MCF 10A (cell line): Measurements from ENCODE around the gene LAMP1. TPM values are rescaled to one million over a fixed set of nuclear protein-coding genes. Genes with fewer than 3 reads are reported as not detected.
"Not testable (repeated sequence)": the region's sequence is repeated elsewhere in the genome, so short reads cannot be mapped to it uniquely, and the experiment has no call there.

Experiments
- Bru-seq: library from RNA; stranded (reverse); fragments of 400-500 nt; gene quantifications from one replicate; lab custom pipeline; 2021; lab: Mats Ljungman, UMichigan
- BruChase-seq, 2 experiments: library from RNA; stranded (reverse); fragments of 400-500 nt; gene quantifications; one replicate each; lab custom pipeline; 2021; lab: Mats Ljungman, UMichigan
- BruUV-seq: library from RNA; stranded (reverse); fragments of 400-500 nt; replicated peaks from 2 replicates; lab custom pipeline; 2021; lab: Mats Ljungman, UMichigan
- CTCF ChIA-PET: fragments of 300-600 bp; sonication (Branson Sonifier 250); formaldehyde crosslinking; extraction: SDS; loops from one replicate; lab custom pipeline; 2021; ENCODE audit warnings: antibody characterized with exemption, inconsistent platforms; lab: Yijun Ruan, JAX
- POLR2A ChIA-PET: fragments of 300-600, 350-650 bp; sonication (Branson Sonifier 250); formaldehyde crosslinking; extraction: SDS; loops from one replicate; lab custom pipeline; 2020; ENCODE audit warnings: antibody characterized with exemption, inconsistent platforms; lab: Yijun Ruan, JAX
- DNase-seq: peaks from one replicate; pipeline ENCODE4 v3.0.0-alpha.2; 2018; ENCODE audit not compliant: unreplicated experiment
- H3K27ac Mint-ChIP-seq: one replicate; pipeline ENCODE4 v1.8.0; 2022; ENCODE audit warnings: mild to moderate bottlenecking, low read depth, mixed read lengths; ENCODE audit not compliant: unreplicated experiment
- H3K27me3 Mint-ChIP-seq: one replicate; pipeline ENCODE4 v1.8.0; 2022; ENCODE audit warnings: mixed read lengths; ENCODE audit not compliant: insufficient read depth, unreplicated experiment
- H3K36me3 Mint-ChIP-seq: one replicate; pipeline ENCODE4 v1.8.0; 2022; ENCODE audit warnings: mild to moderate bottlenecking, moderate library complexity, mixed read lengths; ENCODE audit not compliant: insufficient read depth, unreplicated experiment
- H3K4me1 Mint-ChIP-seq: one replicate; pipeline ENCODE4 v1.8.0; 2022; ENCODE audit warnings: mixed read lengths; ENCODE audit not compliant: insufficient read depth, unreplicated experiment
- H3K4me3 Mint-ChIP-seq: one replicate; pipeline ENCODE4 v1.8.0; 2022; ENCODE audit warnings: mild to moderate bottlenecking, moderate library complexity, mixed read lengths; ENCODE audit not compliant: unreplicated experiment
- H3K9me3 Mint-ChIP-seq: one replicate; pipeline ENCODE4 v1.8.0; 2022; ENCODE audit warnings: mixed read lengths; ENCODE audit not compliant: unreplicated experiment
- intact Hi-C: fragments of 100-400 bp; cut with micrococcal nuclease; formaldehyde crosslinking; loops from 2 replicates; pipeline ENCODE4 v1.14.1; 2022
- long read RNA-seq: library from polyadenylated mRNA; stranded (forward); transcript quantifications from one replicate; pipeline ENCODE4 v2.0.0, GENCODE V29; 2022
- total RNA-seq: library from RNA; stranded (reverse); gene quantifications from 2 replicates; pipeline ENCODE4 v1.2.3, GENCODE V29; 2022
- TF ChIP-seq, protein P1 (sequence below): fragments of 200-600 bp; IDR thresholded peaks from one replicate; pipeline ENCODE4 v1.8.0; 2022; ENCODE audit warnings: antibody characterized with exemption, mild to moderate bottlenecking; ENCODE audit not compliant: unreplicated experiment

LAMP1 gene, protein sequence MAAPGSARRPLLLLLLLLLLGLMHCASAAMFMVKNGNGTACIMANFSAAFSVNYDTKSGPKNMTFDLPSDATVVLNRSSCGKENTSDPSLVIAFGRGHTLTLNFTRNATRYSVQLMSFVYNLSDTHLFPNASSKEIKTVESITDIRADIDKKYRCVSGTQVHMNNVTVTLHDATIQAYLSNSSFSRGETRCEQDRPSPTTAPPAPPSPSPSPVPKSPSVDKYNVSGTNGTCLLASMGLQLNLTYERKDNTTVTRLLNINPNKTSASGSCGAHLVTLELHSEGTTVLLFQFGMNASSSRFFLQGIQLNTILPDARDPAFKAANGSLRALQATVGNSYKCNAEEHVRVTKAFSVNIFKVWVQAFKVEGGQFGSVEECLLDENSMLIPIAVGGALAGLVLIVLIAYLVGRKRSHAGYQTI
- 141 and 150 TPM in 2 replicates for total RNA-seq
- Bru-seq, nascent RNA = percentile 75 among the genes with signal in this experiment
- percentile 89 among the genes with signal in this experiment for BruChase-seq, experiment 1, labeled RNA remaining after a 6-hour chase
- percentile 77 among the genes with signal in this experiment for BruChase-seq, experiment 2, labeled RNA remaining after a 2-hour chase
- long read RNA-seq, transcript LAMP1-201 (9 exons, 2,699 nt) = major isoform, 34 of 54 reads
- long read RNA-seq, partial matches to known transcripts = 2 of 54 reads
- long read RNA-seq, other reads (novel, unspliced or antisense) = 18 of 54 reads

DNA sequence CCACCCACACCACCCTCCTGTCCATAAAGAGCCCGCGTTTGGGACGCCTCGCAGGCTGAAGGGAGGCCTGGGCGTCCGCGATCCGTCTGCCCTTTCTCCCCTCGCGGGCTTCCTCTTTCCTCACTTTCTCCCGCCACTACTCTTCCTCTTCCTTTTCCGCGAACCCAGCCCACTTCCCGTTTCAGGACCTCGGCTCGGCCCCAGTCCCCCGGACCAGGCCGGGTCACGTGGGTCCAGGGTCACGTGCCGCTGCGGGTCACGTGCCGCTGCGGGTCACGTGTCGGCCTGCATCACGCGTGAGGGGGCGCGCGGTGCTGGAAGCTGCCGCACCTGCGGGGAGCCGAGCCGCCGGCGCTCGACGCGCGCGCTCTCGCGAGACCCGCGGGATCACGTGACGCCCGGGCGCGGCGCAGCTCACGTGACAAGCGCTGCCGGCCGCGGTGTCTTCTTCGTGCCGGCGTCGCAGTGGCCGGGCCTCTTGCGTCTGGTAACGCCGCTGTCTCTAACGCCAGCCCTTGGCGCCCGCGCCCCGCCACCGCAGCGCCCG is at the start of gene LAMP1:
Gene LAMP1, plus strand, starts transcription at position 417 of the 547 bp plus-strand sequence. CDS start 196 bp downstream, outside the sequence.
- ChIA-PET CTCF (interaction anchor here (0.6 kb wide), 1 partner anchor 112 kb away, joined by 3 read pairs; no protein-coding TSS in a partner anchor), POLR2A (interaction anchor here (0.9 to 3.5 kb wide), 11 partner anchors 8 to 196 kb away, joined by 3 to 36 read pairs (median 6); partner anchors contain the start of genes CUL4A, DCUN1D2 and PCID2)
- no peaks in the 10 kb centered on the region for H3K9me3 Mint-ChIP-seq
- peak; percentile 95 for DNase-seq
- H3K27ac Mint-ChIP-seq = peak within 1 kb of the TSS; percentile 97
- BruUV-seq = no TSS peak
- peaks cover 15% of the 10 kb centered on the region for H3K36me3 Mint-ChIP-seq
- intact Hi-C loops = loop anchor here (5.0 to 10.0 kb wide), 2 partner anchors 90 to 262 kb away; partner anchors contain the start of genes CUL4A and PCID2
- H3K27me3 Mint-ChIP-seq = peaks cover 8% of the 10 kb centered on the region
- H3K4me3 Mint-ChIP-seq = peak within 1 kb of the TSS; percentile 77
- TF ChIP-seq, protein P1, sequence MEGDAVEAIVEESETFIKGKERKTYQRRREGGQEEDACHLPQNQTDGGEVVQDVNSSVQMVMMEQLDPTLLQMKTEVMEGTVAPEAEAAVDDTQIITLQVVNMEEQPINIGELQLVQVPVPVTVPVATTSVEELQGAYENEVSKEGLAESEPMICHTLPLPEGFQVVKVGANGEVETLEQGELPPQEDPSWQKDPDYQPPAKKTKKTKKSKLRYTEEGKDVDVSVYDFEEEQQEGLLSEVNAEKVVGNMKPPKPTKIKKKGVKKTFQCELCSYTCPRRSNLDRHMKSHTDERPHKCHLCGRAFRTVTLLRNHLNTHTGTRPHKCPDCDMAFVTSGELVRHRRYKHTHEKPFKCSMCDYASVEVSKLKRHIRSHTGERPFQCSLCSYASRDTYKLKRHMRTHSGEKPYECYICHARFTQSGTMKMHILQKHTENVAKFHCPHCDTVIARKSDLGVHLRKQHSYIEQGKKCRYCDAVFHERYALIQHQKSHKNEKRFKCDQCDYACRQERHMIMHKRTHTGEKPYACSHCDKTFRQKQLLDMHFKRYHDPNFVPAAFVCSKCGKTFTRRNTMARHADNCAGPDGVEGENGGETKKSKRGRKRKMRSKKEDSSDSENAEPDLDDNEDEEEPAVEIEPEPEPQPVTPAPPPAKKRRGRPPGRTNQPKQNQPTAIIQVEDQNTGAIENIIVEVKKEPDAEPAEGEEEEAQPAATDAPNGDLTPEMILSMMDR = no peak
- H3K4me1 Mint-ChIP-seq = peaks cover 18% of the 10 kb centered on the region

DNA sequence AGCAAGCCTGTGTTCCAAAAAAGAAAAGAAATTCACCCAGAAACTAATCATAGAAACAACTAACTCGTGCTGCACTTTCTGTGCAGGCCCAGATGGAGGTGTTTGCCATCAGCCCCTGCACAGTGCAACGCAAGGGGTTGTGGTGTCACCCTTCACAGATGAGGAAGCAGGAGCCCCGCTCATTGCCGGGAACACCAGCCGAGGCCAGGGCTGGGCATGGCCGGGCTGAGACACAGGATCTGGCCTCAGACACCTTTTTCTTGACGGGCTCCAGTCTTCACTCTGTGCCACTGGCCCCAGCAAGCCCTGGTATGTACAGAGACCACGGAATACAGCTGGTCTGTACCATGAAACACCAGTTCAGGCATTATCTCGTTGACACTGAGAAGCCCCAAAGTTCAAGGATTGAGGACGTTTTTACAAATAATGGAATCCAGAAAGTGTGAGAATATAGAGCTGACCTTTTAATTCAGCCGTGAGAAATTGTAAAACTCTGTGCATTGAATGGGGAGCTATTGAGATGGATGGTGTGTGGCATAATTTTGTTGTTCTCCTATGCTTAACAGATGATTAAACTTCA is 44.4 kb upstream of the LAMP1 start:
- ChIA-PET CTCF (interaction anchor here (0.7 kb wide), 1 partner anchor 11 kb away, joined by 3 read pairs; no protein-coding TSS in a partner anchor), POLR2A (no interaction called here)
- Mint-ChIP-seq H3K4me3 (no peak overlapping the region), H3K27me3 (no peaks in the 10 kb centered on the region), H3K36me3 (peaks cover 93% of the 10 kb centered on the region), H3K9me3 (no peaks in the 10 kb centered on the region), H3K4me1 (no peaks in the 10 kb centered on the region), H3K27ac (no peak overlapping the region)
- no TSS peak for BruUV-seq
- DNase-seq = no peak
- intact Hi-C loops = no loop called here
- TF ChIP-seq, protein P1 = no peak

DNA sequence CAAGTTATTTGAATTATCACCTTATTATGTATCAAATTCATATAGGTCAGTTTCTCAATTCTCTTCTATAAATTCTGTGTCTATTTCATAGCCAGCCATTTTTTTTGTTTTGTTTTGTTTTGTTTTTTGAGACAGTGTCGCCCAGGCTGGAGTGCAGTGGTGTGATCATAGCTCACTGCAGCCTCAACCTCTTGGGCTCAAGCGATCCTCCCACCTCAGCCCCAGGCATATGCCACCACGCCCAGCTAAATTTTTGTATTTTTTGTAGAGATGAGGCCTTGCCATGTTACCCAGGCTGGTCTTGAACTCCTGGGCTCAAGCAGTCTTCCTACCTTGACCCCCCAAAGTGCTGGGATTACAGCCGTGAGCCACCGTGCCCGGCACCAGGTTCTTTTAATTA is 39.1 kb upstream of the LAMP1 start:
- BruUV-seq, H3K4me1 Mint-ChIP-seq, intact Hi-C loops, H3K27me3 Mint-ChIP-seq, DNase-seq, H3K9me3 Mint-ChIP-seq, H3K27ac Mint-ChIP-seq, H3K4me3 Mint-ChIP-seq: not testable (repeated sequence)
- ChIA-PET POLR2A (interaction anchor here (1.2 kb wide), 1 partner anchor 235 kb away, joined by 3 read pairs; no protein-coding TSS in a partner anchor), CTCF (interaction anchor here (0.7 kb wide), 1 partner anchor 17 kb away, joined by 3 read pairs; no protein-coding TSS in a partner anchor)
- H3K36me3 Mint-ChIP-seq = peaks cover 91% of the 10 kb centered on the region
